SJCRH30 (cell line): ENCODE measurements around the gene LSP1. TPM values are rescaled to one million over a fixed set of nuclear protein-coding genes. Genes with fewer than 3 reads are reported as not detected.
"Not testable (repeated sequence)": the region's sequence is repeated elsewhere in the genome, so short reads cannot be mapped to it uniquely, and the experiment has no call there.

Experiments used
- DNase-seq, 2 experiments: peaks; one replicate each; pipeline ENCODE4 v3.0.0-alpha.2; 2015 to 2020
- H3K27ac ChIP-seq: fragments of 250-450 bp; sonication (Bioruptor Pico); 2 replicates; pipeline ENCODE4 v1.5.1; 2020; ENCODE audit warnings: mild to moderate bottlenecking, moderate library complexity
- H3K27me3 ChIP-seq: fragments of 250-450 bp; sonication (Bioruptor Pico); 2 replicates; pipeline ENCODE4 v1.5.1; 2020; ENCODE audit warnings: mild to moderate bottlenecking, moderate library complexity
- H3K36me3 ChIP-seq: fragments of 250-450 bp; sonication (Bioruptor Pico); 2 replicates; pipeline ENCODE4 v1.5.1; 2020; ENCODE audit warnings: mild to moderate bottlenecking, moderate library complexity
- H3K4me1 ChIP-seq: fragments of 250-450 bp; sonication (Bioruptor Pico); 2 replicates; pipeline ENCODE4 v1.5.1; 2020; ENCODE audit warnings: mild to moderate bottlenecking, moderate library complexity
- H3K4me3 ChIP-seq: fragments of 250-450 bp; sonication (Bioruptor Pico); 2 replicates; pipeline ENCODE4 v1.5.1; 2020; ENCODE audit warnings: mild to moderate bottlenecking, moderate library complexity
- H3K9me3 ChIP-seq: fragments of 250-450 bp; sonication (Bioruptor Pico); replicated peaks from 2 replicates; pipeline ENCODE4 v1.5.1; 2020; ENCODE audit warnings: mild to moderate bottlenecking, moderate library complexity
- total RNA-seq: library from RNA; depleted of rRNA; stranded (reverse); fragments of >200 nt; shearing (Covaris generic); gene quantifications from 2 replicates; pipeline ENCODE4 v1.2.3, GENCODE V29; 2014

The LSP1 gene
- total RNA-seq, 1 experiment from 2014 or later: 15.0 TPM

GRCh38 chr11:1886551-1886950, 33.7 kb downstream of the LSP1 start:
- not testable (repeated sequence) for H3K4me3 ChIP-seq, H3K27me3 ChIP-seq, H3K4me1 ChIP-seq, H3K9me3 ChIP-seq, H3K27ac ChIP-seq, H3K36me3 ChIP-seq, DNase-seq

DNA sequence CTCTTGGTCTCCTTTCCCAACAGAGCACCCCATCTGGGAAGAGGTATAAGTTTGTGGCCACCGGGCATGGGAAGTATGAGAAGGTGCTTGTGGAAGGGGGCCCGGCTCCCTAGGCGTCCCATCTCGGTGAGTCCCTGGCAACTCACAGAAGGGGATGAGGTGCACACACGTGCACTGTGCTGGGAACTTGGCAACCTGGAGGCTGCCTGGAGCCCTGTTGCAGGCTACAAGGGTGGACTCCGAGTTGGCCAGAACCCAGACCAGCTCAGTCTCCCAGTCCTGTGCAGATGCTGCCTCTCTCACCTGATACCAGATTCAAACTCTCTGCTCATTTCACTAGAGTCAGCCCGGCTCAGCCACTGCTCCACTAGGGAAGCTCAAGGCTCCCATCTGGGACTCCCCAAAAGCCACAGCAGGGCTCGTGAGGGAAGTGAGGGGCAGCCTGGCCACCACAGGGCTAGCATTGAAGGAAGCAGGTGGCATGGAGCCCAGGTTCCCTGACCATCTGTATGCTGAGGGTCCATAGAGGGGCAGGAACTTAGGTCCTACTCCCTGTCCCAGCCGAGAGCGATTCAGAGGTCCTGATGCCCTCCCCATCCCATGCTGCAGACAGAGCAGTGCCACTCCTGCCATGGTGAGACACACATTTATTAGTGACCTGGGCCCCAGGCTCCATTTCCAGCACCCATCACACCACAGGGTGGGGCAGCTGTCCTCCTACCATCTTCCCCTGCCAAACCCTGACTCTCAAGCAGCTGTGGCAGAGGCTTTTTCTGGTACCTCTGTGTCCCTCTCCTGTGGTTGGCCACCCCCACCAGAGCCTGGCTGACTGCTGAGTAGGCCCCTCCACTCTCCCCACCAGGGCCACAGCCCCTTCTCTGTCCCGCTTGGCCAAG, 34.8 kb downstream of the LSP1 start:
- DNase-seq: no peak
- no peak overlapping the region for H3K27ac ChIP-seq
- no peaks in the 10 kb centered on the region for H3K36me3 ChIP-seq
- H3K4me1 ChIP-seq: no peaks in the 10 kb centered on the region
- no peak overlapping the region for H3K4me3 ChIP-seq
- H3K27me3 ChIP-seq: no peaks in the 10 kb centered on the region
- no peaks in the 10 kb centered on the region for H3K9me3 ChIP-seq

DNA sequence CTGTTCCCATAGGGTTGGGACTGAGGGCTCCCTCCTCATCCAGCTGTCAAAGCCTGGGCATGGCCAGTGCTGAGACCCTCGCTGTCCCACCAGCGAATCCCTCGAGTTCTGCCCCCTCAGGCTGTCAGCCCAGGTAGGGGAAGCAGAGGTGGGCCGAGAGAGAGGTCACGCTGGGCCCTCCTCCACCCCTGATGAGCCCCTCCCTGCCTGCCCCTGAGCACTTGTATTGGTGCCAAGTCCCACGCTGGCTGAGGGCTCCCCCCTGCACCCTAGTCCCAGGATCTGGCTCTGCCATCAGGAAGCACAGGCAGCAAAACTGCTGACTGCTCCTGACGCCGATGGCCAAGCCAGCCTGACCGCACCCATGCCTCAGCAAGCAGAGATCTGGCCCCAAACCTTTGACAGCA, 35.5 kb downstream of the LSP1 start:
- H3K9me3 ChIP-seq: no peaks in the 10 kb centered on the region
- no peaks in the 10 kb centered on the region for H3K4me1 ChIP-seq
- no peaks in the 10 kb centered on the region for H3K27me3 ChIP-seq
- no peaks in the 10 kb centered on the region for H3K36me3 ChIP-seq
- no peak overlapping the region for H3K27ac ChIP-seq
- DNase-seq: no peak
- no peak overlapping the region for H3K4me3 ChIP-seq

DNA sequence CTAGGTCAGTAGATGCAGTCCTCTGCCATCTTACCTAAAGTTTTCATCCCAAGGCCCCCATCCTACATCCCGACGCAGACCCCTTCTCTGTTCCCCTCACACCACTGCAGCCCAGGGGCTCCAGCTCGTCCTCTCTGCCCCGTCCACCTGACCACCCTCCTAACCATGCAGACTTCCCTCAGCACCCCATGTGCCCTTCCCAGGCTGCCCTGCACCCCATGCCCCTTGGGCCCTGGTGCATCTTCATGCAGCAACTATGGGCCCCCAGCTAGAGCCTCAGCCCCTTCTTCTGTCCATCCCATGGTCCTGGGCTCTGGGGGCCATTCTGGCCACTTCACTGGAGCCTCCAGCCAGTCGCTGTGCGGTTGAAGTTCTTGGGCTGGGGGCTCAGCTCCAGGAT, 35.9 kb downstream of the LSP1 start:
- no peaks in the 10 kb centered on the region for H3K36me3 ChIP-seq
- H3K4me3 ChIP-seq: no peak overlapping the region
- no peak overlapping the region for H3K27ac ChIP-seq

GRCh38 chr11:1889224-1889930, 36.5 kb downstream of the LSP1 start:
- Histone ChIP-seq H3K27me3 (no peaks in the 10 kb centered on the region), H3K4me3 (no peak overlapping the region), H3K27ac (no peak overlapping the region), H3K4me1 (no peaks in the 10 kb centered on the region), H3K9me3 (no peaks in the 10 kb centered on the region), H3K36me3 (no peaks in the 10 kb centered on the region)
- no peak for DNase-seq

More for the DNA sequence above, 35.9 kb downstream of the LSP1 start:
- H3K9me3 ChIP-seq: no peaks in the 10 kb centered on the region
- no peak for DNase-seq
- H3K4me1 ChIP-seq: no peaks in the 10 kb centered on the region
- no peaks in the 10 kb centered on the region for H3K27me3 ChIP-seq

- H3K9me3 ChIP-seq: no peaks in the 10 kb centered on the region
- H3K27me3 ChIP-seq: no peaks in the 10 kb centered on the region
- DNase-seq: no peak
- no peaks in the 10 kb centered on the region for H3K36me3 ChIP-seq
- no peaks in the 10 kb centered on the region for H3K4me1 ChIP-seq
- H3K4me3 ChIP-seq: no peak overlapping the region
- H3K27ac ChIP-seq: peak overlapping the region; percentile 4; the same call in 1 of the 2 replicates
Observed at GRCh38 chr11:1889941-1890855, 37.3 kb downstream of the LSP1 start.

- DNase-seq: peak in 1 of 2 experiments; percentile 45
- peaks cover under 1% of the 10 kb centered on the region; the same call in 1 of the 2 replicates for H3K27me3 ChIP-seq
- no peaks in the 10 kb centered on the region for H3K36me3 ChIP-seq
- H3K27ac ChIP-seq: peak overlapping the region; percentile 32; the same call in 1 of the 2 replicates
- no peaks in the 10 kb centered on the region for H3K9me3 ChIP-seq
- no peak overlapping the region for H3K4me3 ChIP-seq
- H3K4me1 ChIP-seq: no peaks in the 10 kb centered on the region
Observed at GRCh38 chr11:1890856-1891830, 38.3 kb downstream of the LSP1 start.

GRCh38 chr11:1891831-1892115, 38.9 kb downstream of the LSP1 start, which contains the start of gene PRR33:
Gene PRR33 (minus strand): TSS chr11:1891895. CDS start chr11:1890584, 1,311 bp downstream.
- DNase-seq: no peak
- peaks cover 4% of the 10 kb centered on the region; the same call in 1 of the 2 replicates for H3K27me3 ChIP-seq

GRCh38 chr11:1892116-1892515, 39.2 kb downstream of the LSP1 start:
- H3K4me3 ChIP-seq: no peak overlapping the region
- H3K4me1 ChIP-seq: no peaks in the 10 kb centered on the region
- H3K27ac ChIP-seq: no peak overlapping the region
- DNase-seq: no peak
- no peaks in the 10 kb centered on the region for H3K36me3 ChIP-seq
- peaks cover 4% of the 10 kb centered on the region; the same call in 1 of the 2 replicates for H3K27me3 ChIP-seq
- no peaks in the 10 kb centered on the region for H3K9me3 ChIP-seq

More at GRCh38 chr11:1891831-1892115, 38.9 kb downstream of the LSP1 start, which contains the start of gene PRR33:
- Histone ChIP-seq H3K27ac (peak within 1 kb of the TSS; percentile 32; the same call in 1 of the 2 replicates), H3K9me3 (no peaks in the 10 kb centered on the region), H3K36me3 (no peaks in the 10 kb centered on the region), H3K4me3 (no peak within 1 kb of the TSS), H3K4me1 (no peaks in the 10 kb centered on the region)

DNA sequence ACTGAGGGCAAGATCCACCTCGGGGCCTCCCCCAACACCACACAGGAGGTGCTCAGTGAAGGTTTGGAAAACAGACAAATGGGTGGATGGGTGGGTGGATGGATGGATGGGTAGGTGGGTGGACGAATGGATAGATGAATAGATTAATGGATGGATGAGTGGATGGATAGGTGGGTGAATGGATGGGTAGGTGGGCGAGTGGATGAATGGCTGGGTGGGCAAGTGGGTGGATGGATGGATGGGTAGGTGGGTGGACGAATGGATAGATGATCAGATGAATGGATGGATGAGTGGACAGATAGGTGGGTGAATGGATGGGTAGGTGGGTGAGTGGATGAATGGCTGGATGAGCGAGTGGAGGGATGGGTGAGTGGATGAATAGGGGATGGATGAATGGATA, 39.7 kb downstream of the LSP1 start:
- Histone ChIP-seq H3K27ac (no peak overlapping the region), H3K4me3 (no peak overlapping the region), H3K9me3 (0 out of 2 replicates have a peak, but pooled peaks cover 1% of the 10 kb centered on the region), H3K4me1 (no peaks in the 10 kb centered on the region), H3K36me3 (no peaks in the 10 kb centered on the region), H3K27me3 (peaks cover 4% of the 10 kb centered on the region; the same call in 1 of the 2 replicates)
- DNase-seq: no peak

GRCh38 chr11:1893581-1894359, 40.9 kb downstream of the LSP1 start:
- no peak for DNase-seq

DNA sequence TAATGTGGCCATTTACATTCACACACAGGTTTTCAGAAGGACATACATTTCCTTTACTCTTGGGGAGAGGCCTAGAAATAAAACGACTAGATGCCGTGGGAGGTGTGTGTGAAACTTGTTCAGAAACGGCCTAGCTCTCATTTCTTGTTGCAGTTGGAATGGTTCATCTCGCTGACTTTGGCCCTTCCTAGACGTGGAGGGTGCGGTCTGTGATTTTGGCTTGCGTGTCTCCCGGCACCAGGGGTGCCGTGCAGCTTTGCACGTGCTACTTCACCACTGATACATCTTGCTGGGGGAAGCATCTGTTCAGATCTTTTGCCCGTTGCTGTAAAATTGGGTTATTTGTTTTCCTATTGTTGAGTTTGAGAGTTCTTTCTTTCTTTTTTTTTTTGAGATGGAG, 41.9 kb downstream of the LSP1 start:
- DNase-seq: no peak
- H3K9me3 ChIP-seq: 0 out of 2 replicates have a peak, but pooled peaks cover 4% of the 10 kb centered on the region
- no peaks in the 10 kb centered on the region for H3K4me1 ChIP-seq

More at GRCh38 chr11:1893581-1894359, 40.9 kb downstream of the LSP1 start:
- Histone ChIP-seq H3K27me3 (peaks cover 7% of the 10 kb centered on the region; the same call in 1 of the 2 replicates), H3K4me1 (no peaks in the 10 kb centered on the region), H3K4me3 (no peak overlapping the region), H3K9me3 (0 out of 2 replicates have a peak, but pooled peaks cover 4% of the 10 kb centered on the region), H3K36me3 (no peaks in the 10 kb centered on the region), H3K27ac (no peak overlapping the region)

GRCh38 chr11:1896468-1896867, 43.6 kb downstream of the LSP1 start:
- Histone ChIP-seq H3K4me1 (no peaks in the 10 kb centered on the region), H3K36me3 (no peaks in the 10 kb centered on the region), H3K4me3 (no peak overlapping the region), H3K9me3 (0 out of 2 replicates have a peak, but pooled peaks cover 4% of the 10 kb centered on the region), H3K27ac (no peak overlapping the region), H3K27me3 (peaks cover 13% of the 10 kb centered on the region; the same call in 1 of the 2 replicates)
- no peak for DNase-seq

More for the DNA sequence above, 41.9 kb downstream of the LSP1 start:
- Histone ChIP-seq H3K4me3 (no peak overlapping the region), H3K27ac (no peak overlapping the region), H3K27me3 (peaks cover 13% of the 10 kb centered on the region; the same call in 1 of the 2 replicates), H3K36me3 (no peaks in the 10 kb centered on the region)
